Measurements from ENCODE around the gene ACP4.
"Not testable (repeated sequence)": the region's sequence is repeated elsewhere in the genome, so short reads cannot be mapped to it uniquely, and the experiment has no call there.

The ACP4 gene

DNA sequence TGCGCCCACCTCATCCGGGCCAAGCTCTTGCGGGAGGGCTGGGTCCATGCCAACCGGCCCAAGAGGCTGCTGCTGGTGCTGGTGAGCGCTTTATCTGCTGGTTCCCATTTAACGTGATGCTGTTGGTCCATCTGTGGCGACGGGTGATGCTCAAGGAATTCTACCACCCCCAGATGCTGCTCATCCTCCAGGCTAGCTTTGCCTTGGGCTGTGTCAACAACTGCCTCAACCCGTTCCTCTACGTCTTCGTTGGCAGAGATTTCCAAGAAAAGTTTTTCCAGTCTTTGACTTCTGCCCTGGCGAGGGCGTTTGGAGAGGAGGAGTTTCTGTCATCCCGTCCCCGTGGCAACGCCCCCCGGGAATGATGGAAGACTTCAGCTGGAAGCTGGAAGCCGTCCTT, 31.1 kb upstream of the ACP4 start:
- not testable (repeated sequence) for H3K9me3 ChIP-seq (ENCODE audit: control insufficient read depth, low read length); H3K36me3 ChIP-seq (ENCODE audit: control insufficient read depth, insufficient read depth, low read length); H3K27me3 ChIP-seq (replicated peaks; ENCODE audit: control insufficient read depth, insufficient read depth, low read length, poor library complexity, severe bottlenecking); H3K4me3 ChIP-seq (ENCODE audit: insufficient read depth, low read depth, low read length, poor library complexity, severe bottlenecking); H3K27ac ChIP-seq (ENCODE audit: insufficient read depth, low read length, poor library complexity, severe bottlenecking); H3K4me1 ChIP-seq (ENCODE audit: control insufficient read depth, insufficient read depth, low read length, poor library complexity, severe bottlenecking); DNase-seq

DNA sequence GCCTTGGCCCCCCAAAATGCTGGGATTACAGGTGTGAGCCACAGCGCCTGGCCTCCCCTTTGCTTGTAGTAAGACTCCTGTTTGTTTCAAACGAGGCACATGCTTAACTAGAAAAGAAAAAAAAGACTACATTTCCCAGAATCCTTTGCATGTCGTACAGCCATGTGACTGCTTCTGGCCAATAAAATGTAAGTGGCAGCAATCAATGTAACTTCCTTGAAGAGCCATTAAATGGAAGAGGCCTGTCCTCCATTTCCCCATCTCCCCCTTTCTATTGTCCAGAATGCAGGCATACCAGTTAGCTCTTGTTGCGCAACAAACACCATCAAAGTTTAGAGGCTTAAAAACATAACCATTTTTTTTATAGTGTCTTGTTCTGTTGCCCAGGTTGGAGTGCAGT, 30.3 kb upstream of the ACP4 start:
- H3K9me3 ChIP-seq (ENCODE audit: control insufficient read depth, low read length), result no peaks in the 10 kb centered on the region
- H3K36me3 ChIP-seq (ENCODE audit: control insufficient read depth, insufficient read depth, low read length), result no peaks in the 10 kb centered on the region
- H3K27ac ChIP-seq (ENCODE audit: insufficient read depth, low read length, poor library complexity, severe bottlenecking), result no peak overlapping the region
- DNase-seq, result no peak
- no peaks in the 10 kb centered on the region for H3K4me1 ChIP-seq (ENCODE audit: control insufficient read depth, insufficient read depth, low read length, poor library complexity, severe bottlenecking)
- H3K4me3 ChIP-seq (ENCODE audit: insufficient read depth, low read depth, low read length, poor library complexity, severe bottlenecking), result no peak overlapping the region
- no peaks in the 10 kb centered on the region for H3K27me3 ChIP-seq (replicated peaks; ENCODE audit: control insufficient read depth, insufficient read depth, low read length, poor library complexity, severe bottlenecking)

- H3K4me1 ChIP-seq (ENCODE audit: control insufficient read depth, insufficient read depth, low read length, poor library complexity, severe bottlenecking); H3K27me3 ChIP-seq (replicated peaks; ENCODE audit: control insufficient read depth, insufficient read depth, low read length, poor library complexity, severe bottlenecking); DNase-seq; H3K36me3 ChIP-seq (ENCODE audit: control insufficient read depth, insufficient read depth, low read length); H3K9me3 ChIP-seq (ENCODE audit: control insufficient read depth, low read length); H3K27ac ChIP-seq (ENCODE audit: insufficient read depth, low read length, poor library complexity, severe bottlenecking); H3K4me3 ChIP-seq (ENCODE audit: insufficient read depth, low read depth, low read length, poor library complexity, severe bottlenecking): not testable (repeated sequence)
Observed at GRCh38 chr19:50761501-50761900, 28.7 kb upstream of the ACP4 start.

DNA sequence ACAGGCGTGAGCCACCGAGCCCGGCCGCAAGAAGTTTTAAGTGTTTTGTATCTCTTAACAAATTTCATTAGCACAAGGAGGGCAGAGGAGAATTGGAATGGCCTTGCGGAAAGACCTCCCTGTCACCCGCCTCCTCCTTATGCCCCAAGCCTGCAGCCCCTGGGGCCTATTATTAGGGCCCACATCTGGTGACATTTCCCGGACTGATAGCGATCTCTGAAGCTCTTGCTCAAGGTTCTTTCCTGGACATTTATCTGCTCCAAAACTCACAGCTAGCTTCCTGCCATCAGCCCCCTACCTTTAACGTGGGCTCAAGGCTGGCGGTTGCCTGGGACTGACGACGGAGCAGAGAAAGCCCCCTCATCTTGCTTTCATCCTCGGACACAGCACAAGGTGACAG, 26.7 kb upstream of the ACP4 start:
- H3K27ac ChIP-seq (ENCODE audit: insufficient read depth, low read length, poor library complexity, severe bottlenecking); H3K9me3 ChIP-seq (ENCODE audit: control insufficient read depth, low read length): not testable (repeated sequence)

DNA sequence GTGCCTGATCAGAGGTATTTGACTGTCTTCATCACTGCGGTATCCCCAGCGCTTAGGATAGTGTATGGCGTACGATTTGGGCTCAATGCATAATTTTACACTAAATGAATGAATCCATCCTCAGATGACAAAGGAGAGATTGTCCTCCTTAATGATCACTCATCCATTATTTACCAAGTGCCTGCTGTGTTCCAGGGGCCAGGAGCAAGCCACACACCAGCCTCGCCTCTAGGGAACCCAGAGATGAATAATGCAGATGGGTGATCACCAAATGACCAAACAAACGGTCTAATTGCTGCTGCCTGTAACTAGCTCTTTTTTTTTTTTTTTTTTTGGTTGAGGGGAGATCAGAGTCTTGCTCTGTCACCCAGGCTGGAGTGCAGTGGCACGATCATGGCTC, 25.8 kb upstream of the ACP4 start:
- Histone ChIP-seq H3K27me3 (replicated peaks; ENCODE audit: control insufficient read depth, insufficient read depth, low read length, poor library complexity, severe bottlenecking) (no peaks in the 10 kb centered on the region), H3K9me3 (ENCODE audit: control insufficient read depth, low read length) (no peaks in the 10 kb centered on the region), H3K4me1 (ENCODE audit: control insufficient read depth, insufficient read depth, low read length, poor library complexity, severe bottlenecking) (no peaks in the 10 kb centered on the region), H3K36me3 (ENCODE audit: control insufficient read depth, insufficient read depth, low read length) (no peaks in the 10 kb centered on the region), H3K27ac (ENCODE audit: insufficient read depth, low read length, poor library complexity, severe bottlenecking) (no peak overlapping the region), H3K4me3 (ENCODE audit: insufficient read depth, low read depth, low read length, poor library complexity, severe bottlenecking) (no peak overlapping the region)
- DNase-seq, result no peak

More for the DNA sequence above, 26.7 kb upstream of the ACP4 start:
- H3K4me3 ChIP-seq (ENCODE audit: insufficient read depth, low read depth, low read length, poor library complexity, severe bottlenecking); H3K36me3 ChIP-seq (ENCODE audit: control insufficient read depth, insufficient read depth, low read length); H3K4me1 ChIP-seq (ENCODE audit: control insufficient read depth, insufficient read depth, low read length, poor library complexity, severe bottlenecking); H3K27me3 ChIP-seq (replicated peaks; ENCODE audit: control insufficient read depth, insufficient read depth, low read length, poor library complexity, severe bottlenecking); DNase-seq: not testable (repeated sequence)

- not testable (repeated sequence) for DNase-seq; H3K36me3 ChIP-seq (ENCODE audit: control insufficient read depth, insufficient read depth, low read length); H3K9me3 ChIP-seq (ENCODE audit: control insufficient read depth, low read length); H3K4me3 ChIP-seq (ENCODE audit: insufficient read depth, low read depth, low read length, poor library complexity, severe bottlenecking); H3K4me1 ChIP-seq (ENCODE audit: control insufficient read depth, insufficient read depth, low read length, poor library complexity, severe bottlenecking); H3K27me3 ChIP-seq (replicated peaks; ENCODE audit: control insufficient read depth, insufficient read depth, low read length, poor library complexity, severe bottlenecking); H3K27ac ChIP-seq (ENCODE audit: insufficient read depth, low read length, poor library complexity, severe bottlenecking)
Observed at GRCh38 chr19:50766746-50767145, 23.5 kb upstream of the ACP4 start.

- not testable (repeated sequence) for H3K36me3 ChIP-seq (ENCODE audit: control insufficient read depth, insufficient read depth, low read length); H3K4me3 ChIP-seq (ENCODE audit: insufficient read depth, low read depth, low read length, poor library complexity, severe bottlenecking); H3K27me3 ChIP-seq (replicated peaks; ENCODE audit: control insufficient read depth, insufficient read depth, low read length, poor library complexity, severe bottlenecking); DNase-seq; H3K27ac ChIP-seq (ENCODE audit: insufficient read depth, low read length, poor library complexity, severe bottlenecking); H3K4me1 ChIP-seq (ENCODE audit: control insufficient read depth, insufficient read depth, low read length, poor library complexity, severe bottlenecking); H3K9me3 ChIP-seq (ENCODE audit: control insufficient read depth, low read length)
Observed at GRCh38 chr19:50767263-50767662, 23.0 kb upstream of the ACP4 start.

DNA sequence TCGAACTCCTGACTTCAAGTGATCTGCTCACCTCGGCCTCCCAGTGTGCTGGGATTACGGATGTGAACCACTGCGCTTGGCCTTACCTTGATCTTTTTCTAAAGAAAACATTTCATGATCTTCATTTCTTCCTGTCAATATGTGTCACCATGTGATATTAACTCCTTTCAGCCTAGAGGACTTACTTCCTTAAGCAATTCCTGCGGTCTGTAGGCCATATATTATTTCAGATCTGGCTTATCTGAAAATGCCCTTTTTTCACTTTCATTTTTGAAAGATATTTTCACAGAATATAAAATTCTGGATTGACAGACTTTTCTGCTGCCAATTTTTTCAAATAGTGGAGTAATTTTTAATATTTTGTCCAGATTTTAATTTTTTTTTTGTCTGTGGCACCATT, 21.9 kb upstream of the ACP4 start:
- Histone ChIP-seq H3K36me3 (ENCODE audit: control insufficient read depth, insufficient read depth, low read length) (no peaks in the 10 kb centered on the region), H3K9me3 (ENCODE audit: control insufficient read depth, low read length) (no peaks in the 10 kb centered on the region), H3K4me1 (ENCODE audit: control insufficient read depth, insufficient read depth, low read length, poor library complexity, severe bottlenecking) (no peaks in the 10 kb centered on the region), H3K27ac (ENCODE audit: insufficient read depth, low read length, poor library complexity, severe bottlenecking) (no peak overlapping the region), H3K4me3 (ENCODE audit: insufficient read depth, low read depth, low read length, poor library complexity, severe bottlenecking) (no peak overlapping the region), H3K27me3 (replicated peaks; ENCODE audit: control insufficient read depth, insufficient read depth, low read length, poor library complexity, severe bottlenecking) (no peaks in the 10 kb centered on the region)
- no peak for DNase-seq

GRCh38 chr19:50770164-50770563, 20.1 kb upstream of the ACP4 start, which contains the start of gene GPR32:
GPR32 (plus strand) TSS chr19:50770464; CDS start chr19:50770601, 137 bp downstream.
- H3K36me3 ChIP-seq (ENCODE audit: control insufficient read depth, insufficient read depth, low read length); DNase-seq; H3K4me3 ChIP-seq (ENCODE audit: insufficient read depth, low read depth, low read length, poor library complexity, severe bottlenecking): not testable (repeated sequence)

DNA sequence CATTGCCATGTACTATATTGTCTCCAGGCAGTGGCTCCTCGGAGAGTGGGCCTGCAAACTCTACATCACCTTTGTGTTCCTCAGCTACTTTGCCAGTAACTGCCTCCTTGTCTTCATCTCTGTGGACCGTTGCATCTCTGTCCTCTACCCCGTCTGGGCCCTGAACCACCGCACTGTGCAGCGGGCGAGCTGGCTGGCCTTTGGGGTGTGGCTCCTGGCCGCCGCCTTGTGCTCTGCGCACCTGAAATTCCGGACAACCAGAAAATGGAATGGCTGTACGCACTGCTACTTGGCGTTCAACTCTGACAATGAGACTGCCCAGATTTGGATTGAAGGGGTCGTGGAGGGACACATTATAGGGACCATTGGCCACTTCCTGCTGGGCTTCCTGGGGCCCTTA, 19.3 kb upstream of the ACP4 start:
- H3K27me3 ChIP-seq (replicated peaks; ENCODE audit: control insufficient read depth, insufficient read depth, low read length, poor library complexity, severe bottlenecking), result peaks cover 3% of the 10 kb centered on the region
- no peak overlapping the region for H3K27ac ChIP-seq (ENCODE audit: insufficient read depth, low read length, poor library complexity, severe bottlenecking)
- no peaks in the 10 kb centered on the region for H3K36me3 ChIP-seq (ENCODE audit: control insufficient read depth, insufficient read depth, low read length)
- no peak for DNase-seq
- H3K4me1 ChIP-seq (ENCODE audit: control insufficient read depth, insufficient read depth, low read length, poor library complexity, severe bottlenecking), result no peaks in the 10 kb centered on the region
- H3K9me3 ChIP-seq (ENCODE audit: control insufficient read depth, low read length), result no peaks in the 10 kb centered on the region
- H3K4me3 ChIP-seq (ENCODE audit: insufficient read depth, low read depth, low read length, poor library complexity, severe bottlenecking), result no peak overlapping the region

More at GRCh38 chr19:50770164-50770563, 20.1 kb upstream of the ACP4 start, which contains the start of gene GPR32:
- not testable (repeated sequence) for H3K9me3 ChIP-seq (ENCODE audit: control insufficient read depth, low read length); H3K27ac ChIP-seq (ENCODE audit: insufficient read depth, low read length, poor library complexity, severe bottlenecking); H3K4me1 ChIP-seq (ENCODE audit: control insufficient read depth, insufficient read depth, low read length, poor library complexity, severe bottlenecking); H3K27me3 ChIP-seq (replicated peaks; ENCODE audit: control insufficient read depth, insufficient read depth, low read length, poor library complexity, severe bottlenecking)

DNA sequence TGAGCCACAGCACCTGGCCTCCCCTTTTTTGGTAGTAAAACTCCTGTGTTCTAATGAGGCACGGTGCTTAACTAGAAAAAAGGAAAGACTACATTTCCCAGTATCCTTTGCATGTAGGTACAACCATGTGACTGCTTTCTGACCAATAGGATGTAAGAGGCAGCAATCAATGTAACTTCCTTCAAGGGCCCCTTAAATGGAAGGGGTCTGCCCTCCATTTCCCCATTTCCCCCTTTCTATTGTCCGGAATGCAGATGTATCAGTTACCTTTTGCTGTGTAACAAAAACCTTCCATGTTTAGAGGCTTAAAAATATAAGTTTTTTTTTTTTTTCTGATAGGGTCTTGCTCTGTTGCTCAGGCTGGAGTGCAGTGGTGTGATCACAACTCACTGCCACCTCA, 17.7 kb upstream of the ACP4 start:
- Histone ChIP-seq H3K4me1 (ENCODE audit: control insufficient read depth, insufficient read depth, low read length, poor library complexity, severe bottlenecking) (no peaks in the 10 kb centered on the region), H3K9me3 (ENCODE audit: control insufficient read depth, low read length) (no peaks in the 10 kb centered on the region), H3K4me3 (ENCODE audit: insufficient read depth, low read depth, low read length, poor library complexity, severe bottlenecking) (no peak overlapping the region), H3K36me3 (ENCODE audit: control insufficient read depth, insufficient read depth, low read length) (no peaks in the 10 kb centered on the region), H3K27me3 (replicated peaks; ENCODE audit: control insufficient read depth, insufficient read depth, low read length, poor library complexity, severe bottlenecking) (peaks cover 4% of the 10 kb centered on the region), H3K27ac (ENCODE audit: insufficient read depth, low read length, poor library complexity, severe bottlenecking) (no peak overlapping the region)
- no peak for DNase-seq

Data from effector memory CD4-positive, alpha-beta T cell (primary cell).